Left lobe of liver (tissue), 2 donors: ENCODE results near the gene TCF12. TPM values are rescaled to one million over a fixed set of nuclear protein-coding genes. Genes with fewer than 3 reads are reported as not detected.

Experiments used
- ATAC-seq: fragments of 200-7000 bp; cut with Tn5 transposase; one replicate; pipeline ENCODE4 v1.9.1; 2020; ENCODE audit warnings: mild to moderate bottlenecking, moderate library complexity
- DNase-seq: peaks from one replicate; pipeline ENCODE4 v3.0.0-alpha.2; 2020; ENCODE audit warnings: low spot score
- total RNA-seq: library from RNA; stranded (reverse); gene quantifications from one replicate; pipeline ENCODE4 v1.2.1, GENCODE V29; 2021
- donor health status: DM: no; HTN: no; CAD: no; lungs with moderate emphysema.
- donor health status: DM: no; HTN: yes; CAD: no.

Gene TCF12
- total RNA-seq, 1 donor from 2014 or later: 29.8 TPM

DNA sequence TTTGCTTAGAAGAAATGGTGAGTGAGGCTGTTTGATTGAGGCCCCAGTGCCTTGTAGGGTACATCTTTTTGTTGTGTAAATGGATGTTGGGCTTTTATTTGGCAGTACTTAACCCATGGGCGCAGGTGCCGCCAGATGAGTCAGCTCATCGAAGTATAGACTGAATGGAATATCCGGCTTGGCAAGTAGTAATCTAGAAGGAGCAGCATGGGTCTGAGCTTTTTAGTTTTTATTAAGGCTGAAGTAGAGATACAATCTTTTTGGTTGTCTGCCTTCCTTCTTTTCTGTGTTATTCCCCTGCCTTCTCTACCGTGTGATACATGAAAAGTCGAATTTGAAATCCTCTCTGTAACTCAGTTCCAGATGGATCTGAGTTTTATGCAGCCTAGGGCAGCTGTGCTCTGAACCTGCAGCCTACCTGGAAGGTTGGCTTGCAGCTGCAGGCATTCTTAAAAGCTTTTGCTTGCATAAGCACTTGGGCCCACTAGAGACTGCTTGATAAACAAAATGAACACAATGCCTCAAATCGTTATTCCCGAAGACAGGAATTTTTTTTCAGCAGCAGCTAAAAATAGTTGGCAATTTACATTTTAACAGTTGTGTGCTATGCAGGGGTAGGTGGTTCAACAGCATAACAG lies 280.3 kb downstream of the TCF12 start:
- ATAC-seq (peak; percentile 38), DNase-seq (no peak)

DNA sequence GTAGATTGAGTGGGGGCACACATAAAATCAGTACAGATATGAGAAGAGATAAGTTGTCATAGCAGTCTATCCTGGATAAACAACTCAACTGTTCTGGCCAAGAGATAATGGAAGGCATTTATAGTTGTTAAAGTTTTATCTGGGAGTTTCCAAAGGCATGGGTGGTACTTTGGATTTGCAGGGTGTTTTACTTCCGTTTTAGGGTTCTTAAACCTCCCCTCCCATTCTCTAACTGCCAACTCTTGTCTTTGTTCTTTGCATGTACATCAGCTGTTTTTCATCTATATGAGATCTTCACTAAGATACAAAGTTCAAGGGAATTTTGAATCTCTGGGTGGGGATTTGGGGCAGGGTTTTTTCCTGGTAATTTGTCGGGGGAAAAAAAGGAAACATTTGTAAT lies 283.1 kb downstream of the TCF12 start:
- DNase-seq (no peak), ATAC-seq (no peak)

- ATAC-seq (no peak), DNase-seq (no peak)
Measured at GRCh38 chr15:57203906-57204305, 285.5 kb downstream of the TCF12 start.

- ATAC-seq (no peak), DNase-seq (no peak)
Measured at GRCh38 chr15:57205027-57205855, 286.8 kb downstream of the TCF12 start.

- DNase-seq: no peak
- ATAC-seq: no peak
Measured at GRCh38 chr15:57205996-57206395, 287.6 kb downstream of the TCF12 start.

DNA sequence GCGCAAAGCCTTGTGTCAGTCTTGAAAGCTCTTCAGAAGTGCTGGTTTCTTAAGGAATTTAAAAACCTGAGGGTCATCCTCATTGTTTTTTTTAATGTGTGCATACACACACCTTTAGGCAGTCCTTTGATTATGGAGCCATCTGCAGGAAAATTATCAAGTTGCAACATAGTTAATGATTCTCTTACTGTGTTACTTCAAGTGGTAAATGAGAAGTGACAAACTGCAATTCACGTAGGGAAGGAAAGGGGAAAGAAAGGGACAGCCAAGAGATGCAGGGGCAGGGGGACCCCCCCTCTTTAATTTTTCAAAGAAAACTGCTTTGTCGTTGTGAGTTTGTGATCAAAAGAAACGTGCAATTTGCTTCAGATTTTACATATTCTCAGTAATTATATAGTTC lies 295.4 kb downstream of the TCF12 start:
- DNase-seq (no peak), ATAC-seq (peak; percentile 91)

GRCh38 chr15:57215326-57215725 lies 296.9 kb downstream of the TCF12 start:
- ATAC-seq: no peak
- no peak for DNase-seq

DNA sequence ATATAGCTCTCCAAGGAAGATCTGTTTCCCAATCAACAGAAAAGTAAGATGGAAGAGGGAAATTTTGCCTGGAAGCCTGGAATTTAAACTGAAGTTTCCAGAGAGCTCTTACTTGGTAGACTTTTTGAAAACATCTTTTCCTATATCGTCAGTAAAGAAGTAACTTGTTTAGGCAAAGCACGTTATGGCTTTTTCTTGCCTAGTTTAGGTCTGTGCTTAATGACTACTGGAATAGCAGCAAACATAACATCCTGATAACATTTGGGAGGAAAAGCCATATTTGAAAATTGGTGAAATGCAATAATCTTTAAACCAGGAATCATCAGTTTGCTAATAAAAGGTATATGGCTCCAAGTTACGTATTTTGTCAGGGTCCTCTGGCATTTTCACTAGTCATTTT lies 297.4 kb downstream of the TCF12 start:
- ATAC-seq (no peak), DNase-seq (no peak)

GRCh38 chr15:57216288-57216687 lies 297.8 kb downstream of the TCF12 start:
- DNase-seq (no peak), ATAC-seq (no peak)

DNA sequence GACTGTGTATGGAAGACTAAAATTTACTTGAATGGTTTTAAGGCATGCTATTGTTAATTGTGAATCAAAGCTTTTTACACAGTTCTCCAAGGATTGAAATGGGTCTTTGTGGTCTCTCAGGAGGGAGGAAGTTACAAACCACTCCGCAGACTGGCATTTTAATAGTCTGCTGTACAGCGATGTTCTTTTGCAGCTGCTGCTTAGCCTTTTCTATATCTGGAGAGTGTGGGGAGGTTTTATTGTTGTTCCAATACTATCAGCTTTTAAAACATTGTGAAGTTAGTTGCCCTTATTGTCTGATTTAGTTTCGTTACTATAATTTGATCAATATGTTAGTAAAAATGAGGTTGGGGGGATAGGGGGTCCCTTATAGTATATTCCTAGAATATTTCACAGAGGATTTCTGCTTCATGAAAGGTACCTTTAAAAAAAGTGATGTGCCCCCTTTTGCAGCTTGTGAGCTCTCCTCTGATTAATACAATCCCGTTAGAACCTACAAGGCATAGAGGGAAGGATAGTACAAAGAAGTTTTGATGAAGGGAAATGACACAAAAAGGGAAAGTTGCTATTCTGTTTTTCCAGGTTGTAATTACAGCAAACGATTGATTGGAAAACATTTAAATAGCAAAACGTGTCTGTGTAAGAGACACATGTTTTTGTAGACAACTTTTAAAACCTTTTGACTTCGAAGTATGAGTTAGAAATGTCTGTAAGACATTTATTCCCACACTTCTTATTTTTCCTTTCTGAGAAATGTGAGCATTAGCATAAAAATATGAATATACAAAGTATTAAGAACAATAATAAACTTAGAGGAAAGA lies 299.5 kb downstream of the TCF12 start:
- no peak for DNase-seq
- ATAC-seq: no peak

DNA sequence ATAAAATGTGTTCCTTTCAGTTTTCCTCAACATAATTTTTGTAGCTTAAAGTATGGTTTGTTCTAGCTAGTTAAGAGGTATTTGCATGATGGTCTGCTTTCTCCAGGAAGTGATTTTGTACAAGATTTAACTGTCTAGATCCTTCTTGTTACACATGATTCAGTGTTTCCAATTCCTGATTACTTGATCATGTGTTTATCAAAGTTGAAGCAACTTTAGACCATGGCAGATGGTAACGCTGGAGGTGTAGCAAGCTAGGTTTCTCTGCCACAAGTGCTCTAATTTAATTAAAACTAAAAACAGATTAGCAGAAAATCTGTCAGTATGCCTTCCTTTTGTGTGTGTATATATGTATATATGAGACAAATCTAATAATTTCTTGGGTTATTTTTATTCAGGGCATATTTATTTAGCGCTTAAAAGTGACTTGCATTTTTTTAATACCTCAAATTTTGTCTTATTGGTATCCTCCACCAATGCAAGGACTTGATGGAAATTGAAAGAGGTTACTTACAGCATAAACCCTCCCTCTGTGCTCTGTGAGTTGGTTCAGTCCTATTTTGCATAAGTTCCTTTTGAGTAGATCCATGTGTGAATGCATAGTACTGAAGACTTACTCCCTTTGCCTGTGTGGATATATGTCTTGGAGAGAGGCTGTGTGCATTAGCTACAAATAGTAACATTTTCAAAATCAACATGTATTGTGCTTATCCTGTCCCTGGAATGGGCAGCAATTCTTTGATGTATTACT lies 300.6 kb downstream of the TCF12 start:
- ATAC-seq (no peak), DNase-seq (no peak)

GRCh38 chr15:57220205-57220604 lies 301.8 kb downstream of the TCF12 start:
- DNase-seq (no peak), ATAC-seq (no peak)

GRCh38 chr15:57221134-57221533 lies 302.7 kb downstream of the TCF12 start:
- ATAC-seq: no peak
- no peak for DNase-seq

GRCh38 chr15:57223345-57223744 lies 304.9 kb downstream of the TCF12 start:
- DNase-seq (no peak), ATAC-seq (no peak)

DNA sequence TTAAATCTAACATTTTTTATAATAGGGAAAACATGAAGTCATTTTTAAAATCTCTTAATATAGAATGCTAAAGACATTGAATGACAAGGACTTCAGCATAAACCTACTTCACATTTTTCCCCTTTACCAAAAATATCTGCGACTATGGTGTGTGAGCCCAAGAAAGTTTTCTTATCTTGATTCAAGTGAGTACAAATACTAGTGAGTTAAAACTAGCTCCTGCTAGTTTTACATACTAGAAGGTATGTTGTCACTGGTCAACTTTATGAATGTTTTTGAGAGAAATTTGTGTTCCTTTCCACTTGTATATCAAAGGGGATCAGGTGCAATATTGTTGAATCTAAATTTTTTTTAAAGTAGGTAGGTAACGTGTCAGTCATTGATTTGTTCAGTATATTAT lies 305.4 kb downstream of the TCF12 start:
- ATAC-seq: no peak
- DNase-seq: no peak

DNA sequence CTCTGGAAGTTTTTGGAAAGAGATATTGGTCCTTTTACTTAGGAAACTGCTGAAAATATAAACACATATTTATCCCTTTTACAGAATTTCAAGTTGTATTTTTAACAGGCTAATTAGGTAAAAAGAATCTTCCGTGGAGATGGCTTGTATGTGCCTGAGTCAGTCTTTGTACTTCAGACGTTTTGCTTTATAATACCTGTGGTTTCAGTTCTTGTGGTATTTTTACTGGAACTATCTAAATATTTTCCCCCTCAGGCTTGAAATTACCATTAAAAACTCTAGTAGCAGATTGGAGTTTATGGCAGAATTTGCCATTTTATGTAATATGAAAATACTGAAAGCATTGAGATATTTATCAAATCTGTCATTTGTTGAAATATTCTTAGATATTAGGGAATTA lies 306.2 kb downstream of the TCF12 start:
- ATAC-seq (no peak), DNase-seq (no peak)

DNA sequence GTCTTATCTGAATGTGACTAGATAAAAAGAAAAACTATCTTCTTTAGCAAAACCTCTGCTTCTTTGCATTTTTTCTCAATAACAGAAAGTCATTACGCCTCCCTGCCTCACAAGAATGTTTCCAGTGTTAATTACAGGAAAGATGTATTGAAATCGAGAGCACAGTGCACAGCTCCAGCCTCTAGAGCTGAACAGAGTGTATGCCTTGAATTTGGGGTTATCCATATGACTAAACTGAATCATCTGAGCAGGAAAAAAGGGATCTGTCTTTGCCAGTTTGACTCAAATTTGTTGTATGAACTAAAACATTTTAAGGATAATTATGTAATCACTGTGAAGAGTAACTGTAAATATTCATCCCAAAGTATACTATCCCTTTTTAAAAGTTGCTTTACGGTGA lies 308.7 kb downstream of the TCF12 start:
- DNase-seq (no peak), ATAC-seq (no peak)

DNA sequence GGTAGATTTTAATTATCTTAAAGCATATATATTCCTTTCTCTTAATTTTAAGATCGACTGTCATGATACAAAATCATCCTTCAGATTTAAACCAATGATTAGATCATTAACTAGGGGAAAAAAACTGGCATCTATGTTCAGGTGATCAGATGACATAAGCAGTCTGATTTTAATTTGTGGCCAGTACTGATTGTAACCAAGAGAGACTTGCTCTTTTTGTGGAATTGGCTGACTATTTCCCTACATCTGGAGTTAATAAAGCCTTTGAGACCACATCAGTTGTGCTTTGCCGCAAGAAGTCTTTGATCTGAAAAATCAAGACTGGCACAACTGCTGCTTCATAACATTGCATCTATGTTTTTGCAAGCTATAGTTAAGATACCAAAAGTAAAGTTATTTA lies 309.5 kb downstream of the TCF12 start:
- DNase-seq (no peak), ATAC-seq (no peak)

GRCh38 chr15:57228395-57228794 lies 310.0 kb downstream of the TCF12 start:
- DNase-seq (no peak), ATAC-seq (no peak)

- no peak for DNase-seq
- ATAC-seq: no peak
Measured at GRCh38 chr15:57229051-57229450, 310.6 kb downstream of the TCF12 start.

DNA sequence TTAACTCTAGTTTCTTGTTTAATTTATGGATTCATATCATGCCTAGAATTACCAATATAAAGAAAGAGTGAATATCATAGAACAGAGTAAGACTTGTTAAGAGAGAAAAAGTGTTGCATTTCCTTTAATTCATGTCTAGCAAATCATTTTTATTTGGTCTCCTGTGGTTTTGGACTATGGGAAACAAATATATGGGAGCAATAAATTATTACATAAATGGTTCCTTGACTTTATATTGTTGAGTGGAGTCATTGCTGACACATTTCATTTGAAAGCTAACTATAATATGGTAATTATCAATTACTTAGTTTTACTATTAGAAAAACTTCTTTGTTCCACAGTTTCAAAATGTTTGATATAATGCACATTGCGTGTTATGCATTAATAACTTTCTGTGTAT lies 313.1 kb downstream of the TCF12 start:
- no peak for ATAC-seq
- no peak for DNase-seq
